ENCODE measurements around the gene GPRIN1.

GRCh38 chr5:176620333-176620981 lies 10.5 kb upstream of the GPRIN1 start:
- TF ChIP-seq, protein P1, sequence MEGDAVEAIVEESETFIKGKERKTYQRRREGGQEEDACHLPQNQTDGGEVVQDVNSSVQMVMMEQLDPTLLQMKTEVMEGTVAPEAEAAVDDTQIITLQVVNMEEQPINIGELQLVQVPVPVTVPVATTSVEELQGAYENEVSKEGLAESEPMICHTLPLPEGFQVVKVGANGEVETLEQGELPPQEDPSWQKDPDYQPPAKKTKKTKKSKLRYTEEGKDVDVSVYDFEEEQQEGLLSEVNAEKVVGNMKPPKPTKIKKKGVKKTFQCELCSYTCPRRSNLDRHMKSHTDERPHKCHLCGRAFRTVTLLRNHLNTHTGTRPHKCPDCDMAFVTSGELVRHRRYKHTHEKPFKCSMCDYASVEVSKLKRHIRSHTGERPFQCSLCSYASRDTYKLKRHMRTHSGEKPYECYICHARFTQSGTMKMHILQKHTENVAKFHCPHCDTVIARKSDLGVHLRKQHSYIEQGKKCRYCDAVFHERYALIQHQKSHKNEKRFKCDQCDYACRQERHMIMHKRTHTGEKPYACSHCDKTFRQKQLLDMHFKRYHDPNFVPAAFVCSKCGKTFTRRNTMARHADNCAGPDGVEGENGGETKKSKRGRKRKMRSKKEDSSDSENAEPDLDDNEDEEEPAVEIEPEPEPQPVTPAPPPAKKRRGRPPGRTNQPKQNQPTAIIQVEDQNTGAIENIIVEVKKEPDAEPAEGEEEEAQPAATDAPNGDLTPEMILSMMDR (IDR thresholded peaks at IDR 0.05; ENCODE audit: low read depth, low read length, poor library complexity, severe bottlenecking): no peak
- TF ChIP-seq EZH2phosphoT487 (IDR thresholded peaks at IDR 0.05; ENCODE audit: borderline replicate concordance, low read length): no peak

All from DOHH2 (cell line).